ENCODE measurements around the gene HSPA1A.
"Not testable (repeated sequence)": the region's sequence is repeated elsewhere in the genome, so short reads cannot be mapped to it uniquely, and the experiment has no call there.

The HSPA1A gene

DNA sequence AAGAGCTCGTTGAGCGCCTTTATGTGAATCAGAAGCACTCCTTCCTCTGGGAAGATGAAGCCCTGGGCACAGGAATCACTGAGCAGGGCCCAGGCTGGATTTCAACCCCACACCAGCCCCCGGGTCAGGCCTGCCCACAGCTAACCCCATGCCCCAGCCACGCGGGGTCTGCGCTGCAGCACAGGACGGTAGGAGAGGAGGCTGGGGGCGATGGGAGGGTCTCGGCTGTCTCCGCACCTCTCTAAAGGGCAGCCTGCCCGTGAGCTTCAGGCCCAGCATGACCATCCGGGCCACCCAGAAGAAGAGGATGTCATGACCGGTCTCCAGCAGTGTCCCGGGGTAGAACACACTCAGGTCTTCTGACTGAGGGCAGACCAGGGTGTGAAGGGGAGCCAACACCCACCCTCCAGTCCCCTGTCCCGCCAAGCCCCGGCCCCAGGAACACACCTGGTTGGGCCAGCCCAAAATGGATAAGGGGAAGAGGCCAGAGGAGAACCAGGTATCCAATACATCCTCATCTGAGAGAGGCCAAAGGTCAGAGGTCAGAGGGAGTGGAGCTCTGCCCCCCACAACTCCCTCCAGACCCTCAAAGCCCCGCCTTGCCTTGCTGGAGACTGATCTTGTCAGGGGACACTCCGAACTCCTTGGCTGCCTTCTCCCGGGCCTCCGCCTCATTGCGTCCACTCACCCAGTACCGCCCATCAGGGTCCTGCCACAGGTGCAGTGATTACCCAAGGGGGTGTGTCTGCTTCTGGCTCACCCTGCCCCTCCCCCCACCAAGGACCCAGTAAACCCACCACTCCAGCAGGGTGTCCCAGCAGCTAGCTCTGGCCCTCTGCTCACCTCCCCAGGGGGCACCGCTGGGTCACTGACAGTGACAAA is 33.9 kb upstream of the HSPA1A start:
- no peak for DNase-seq (ENCODE audit: low read depth in 2 of 2)

- no peak for DNase-seq (ENCODE audit: low read depth in 2 of 2)
These were observed 33.1 kb upstream of the HSPA1A start for GRCh38 chr6:31782126-31782855.

GRCh38 chr6:31784098-31784925 is 31.0 kb upstream of the HSPA1A start:
- DNase-seq (ENCODE audit: low read depth in 2 of 2): no peak

GRCh38 chr6:31785475-31785874 is 29.9 kb upstream of the HSPA1A start:
- DNase-seq (ENCODE audit: low read depth in 2 of 2): no peak

DNA sequence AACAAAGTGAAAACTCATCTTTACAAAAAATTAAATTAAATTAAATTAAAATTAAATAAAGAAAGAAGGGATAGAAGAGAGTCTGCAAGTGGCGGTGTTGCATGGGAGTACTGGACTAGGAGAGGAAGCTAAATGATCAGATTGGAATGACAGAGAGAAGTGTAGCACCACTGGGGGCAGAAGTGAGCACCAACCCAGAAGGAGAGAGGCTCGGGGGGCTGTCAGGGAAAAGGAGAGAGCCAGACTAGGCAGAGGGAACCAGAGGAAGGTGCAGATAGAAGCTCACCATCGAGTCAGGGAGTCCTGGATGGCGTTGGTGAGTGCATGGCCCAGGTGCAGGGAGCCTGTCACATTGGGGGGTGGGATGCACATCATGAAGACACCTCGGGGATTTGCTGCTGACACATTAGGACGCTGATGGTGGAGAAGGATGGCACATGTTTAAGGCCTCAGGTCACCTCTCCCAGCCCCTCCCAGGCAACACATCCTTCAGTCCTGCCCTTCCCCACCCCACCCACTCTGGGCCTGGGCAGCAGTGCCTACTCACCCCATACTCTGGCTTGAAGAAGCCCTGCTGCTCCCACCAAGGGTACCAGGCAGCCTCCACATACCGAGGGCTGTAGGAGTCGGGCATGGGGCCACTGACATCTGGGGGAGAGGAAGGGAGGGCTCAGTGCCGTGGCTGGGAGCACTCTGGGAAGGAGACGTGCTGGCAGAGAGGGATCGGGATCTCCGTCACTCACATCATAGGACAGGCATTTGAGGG is 23.8 kb upstream of the HSPA1A start:
- no peak for DNase-seq (ENCODE audit: low read depth in 2 of 2)

DNA sequence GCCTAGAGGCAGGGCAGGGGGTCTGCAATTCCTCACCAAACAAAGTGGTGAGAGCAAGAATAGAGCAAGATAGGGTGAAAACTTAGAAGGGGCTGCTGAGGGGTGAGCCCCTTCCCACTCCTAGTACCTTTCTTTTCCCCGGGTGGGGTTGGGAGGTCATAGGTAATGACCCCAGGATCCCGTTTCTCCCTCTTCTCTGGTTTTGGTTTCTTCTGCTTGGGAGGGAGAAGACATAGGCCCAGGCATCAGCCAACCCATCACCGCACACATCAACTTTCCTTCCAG is 23.3 kb upstream of the HSPA1A start:
- DNase-seq (ENCODE audit: low read depth in 2 of 2): no peak

- DNase-seq (ENCODE audit: low read depth in 2 of 2): no peak
These were observed 22.6 kb upstream of the HSPA1A start for GRCh38 chr6:31792761-31793171.

- not testable (repeated sequence) for DNase-seq (ENCODE audit: low read depth in 2 of 2)
These were observed 21.5 kb upstream of the HSPA1A start for GRCh38 chr6:31793927-31794245.

GRCh38 chr6:31794294-31794865 is 21.0 kb upstream of the HSPA1A start:
- DNase-seq (ENCODE audit: low read depth in 2 of 2): no peak

DNA sequence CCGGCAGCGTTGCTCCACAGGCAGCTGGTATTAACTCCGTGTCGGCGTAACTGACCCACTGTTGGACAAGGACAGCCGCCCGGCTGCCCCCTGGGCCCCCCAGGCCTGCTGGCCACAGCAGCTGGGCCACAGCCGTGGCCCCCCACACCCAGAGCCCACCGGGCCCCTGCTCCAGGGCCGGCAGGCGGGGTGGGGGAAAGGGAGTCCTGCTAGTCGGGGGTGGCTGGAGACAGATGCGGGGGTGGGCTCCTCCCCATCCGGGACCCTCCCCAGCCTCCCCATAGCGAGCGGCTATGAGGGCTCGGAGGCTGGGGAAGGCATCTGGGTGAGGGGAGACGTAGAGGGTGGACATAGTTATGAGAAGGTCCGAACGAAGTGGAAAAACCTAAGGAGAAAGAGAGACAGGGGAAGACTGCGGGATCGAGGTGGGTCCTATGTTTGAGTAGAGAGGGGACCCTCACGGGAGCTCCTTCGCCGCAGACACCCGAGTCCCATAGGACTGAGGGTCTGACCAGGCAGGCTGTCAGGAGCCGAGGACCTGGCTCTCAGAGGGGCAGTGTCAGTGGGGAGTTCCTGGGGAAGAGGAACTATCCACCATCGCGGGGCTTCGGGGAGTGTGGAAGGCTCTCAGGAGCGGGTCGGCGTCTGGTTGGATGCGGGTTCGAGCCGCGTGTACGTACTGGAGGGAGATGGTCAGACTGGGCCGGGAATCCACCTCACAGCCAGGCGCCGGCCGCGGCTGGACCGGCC is 20.3 kb upstream of the HSPA1A start:
- no peak for DNase-seq (ENCODE audit: low read depth in 2 of 2)

DNA sequence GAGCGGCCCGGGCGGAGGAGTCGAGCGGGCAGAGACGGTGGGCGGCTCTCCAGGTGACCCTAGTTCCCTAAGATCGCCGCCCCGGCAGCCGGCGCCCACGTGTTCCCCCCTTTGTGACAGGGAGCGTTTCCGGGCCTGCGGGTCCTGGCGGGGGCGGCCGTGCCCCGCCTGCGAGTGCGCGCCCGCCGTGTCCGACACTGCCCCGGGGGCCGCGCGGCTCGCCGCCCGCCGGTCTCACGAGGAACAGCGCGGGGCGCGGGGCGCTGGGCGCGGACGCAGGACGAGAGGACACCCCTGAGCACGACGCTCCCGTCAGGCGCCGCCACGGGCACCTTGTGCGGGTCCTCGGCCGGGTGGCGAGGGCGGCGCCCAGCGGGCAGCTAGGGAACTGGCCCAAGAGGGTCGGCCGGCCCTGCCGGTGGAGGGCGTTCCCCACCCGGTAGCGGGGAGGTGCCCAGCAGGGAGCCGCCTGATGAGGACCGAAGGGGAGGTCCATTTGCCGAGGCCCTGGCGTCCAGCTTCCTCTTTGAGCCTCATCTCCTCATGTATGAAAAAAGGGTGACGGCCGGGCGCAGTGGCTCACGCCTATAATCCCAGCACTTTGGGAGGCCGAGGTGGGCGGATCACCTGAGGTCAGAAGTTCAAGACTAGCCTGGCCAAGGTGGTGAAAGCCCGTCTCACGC is 19.6 kb upstream of the HSPA1A start, which contains the start of gene VARS1:
Gene VARS1 (minus strand): TSS at position 137 of the 683 bp plus-strand sequence. CDS start 535 bp downstream, outside the sequence.
- peak; percentile 77 to 82 for DNase-seq (ENCODE audit: low read depth in 2 of 2)

DNA sequence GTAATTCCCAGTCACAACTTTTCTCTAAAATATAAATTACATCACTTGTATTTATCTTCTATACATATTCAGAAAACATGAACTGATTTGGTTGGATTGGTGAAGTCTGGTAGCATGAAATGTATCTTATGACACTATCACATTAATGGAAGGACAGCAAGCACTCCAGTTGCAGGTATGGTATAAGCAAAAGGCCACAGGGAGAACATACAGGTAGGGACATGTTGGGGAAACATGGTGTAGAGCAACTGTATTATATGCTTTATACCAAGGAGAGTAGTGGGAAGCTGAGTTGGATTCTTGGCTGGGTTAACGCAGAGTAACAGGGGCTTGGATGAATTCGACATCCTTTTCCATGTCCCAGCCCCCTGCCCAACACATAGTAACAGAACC is 18.4 kb upstream of the HSPA1A start:
- DNase-seq (ENCODE audit: low read depth in 2 of 2): no peak

DNA sequence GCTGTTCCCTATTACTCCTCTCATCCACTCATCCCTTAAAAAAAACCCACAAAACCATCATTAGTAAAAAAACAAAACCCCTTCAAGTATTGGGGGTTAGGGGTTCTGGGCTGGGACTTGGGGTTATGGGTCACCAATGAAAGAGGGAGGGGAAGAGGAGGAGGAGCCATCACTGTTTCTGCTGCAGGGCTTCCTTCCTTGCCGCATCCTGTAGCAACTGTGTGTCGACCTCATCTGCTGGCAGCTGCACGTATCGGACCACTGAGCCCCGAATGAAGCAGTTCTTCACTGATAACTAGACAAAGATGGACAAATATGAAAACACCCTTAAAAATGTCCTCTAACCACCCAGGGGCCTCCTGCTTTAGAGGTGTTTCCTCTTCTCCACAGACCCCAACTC is 17.8 kb upstream of the HSPA1A start:
- no peak for DNase-seq (ENCODE audit: low read depth in 2 of 2)

DNA sequence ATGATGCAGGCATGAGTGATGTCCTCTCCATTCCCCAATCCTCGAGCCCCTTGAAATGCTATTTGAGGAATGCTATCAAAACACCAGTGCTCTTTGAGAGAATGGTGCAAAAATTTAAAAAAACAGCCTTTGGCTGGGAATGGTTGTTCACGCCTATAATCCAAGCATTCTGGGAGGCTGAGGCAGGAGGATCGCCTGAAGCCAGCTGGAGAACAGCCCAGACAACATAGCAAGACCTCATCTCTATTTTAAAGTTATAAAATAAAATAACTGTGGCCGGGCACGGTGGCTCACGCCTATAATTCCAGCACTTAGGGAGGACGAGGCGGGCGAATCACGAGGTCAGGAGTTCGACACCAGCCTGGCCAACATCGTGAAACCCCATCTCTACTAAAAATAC is 15.6 kb upstream of the HSPA1A start:
- DNase-seq (ENCODE audit: low read depth in 2 of 2): no peak

GRCh38 chr6:31801031-31801927 is 14.1 kb upstream of the HSPA1A start:
- not testable (repeated sequence) for DNase-seq (ENCODE audit: low read depth in 2 of 2)

GRCh38 chr6:31805939-31806469 is 9.3 kb upstream of the HSPA1A start:
- no peak for DNase-seq (ENCODE audit: low read depth in 2 of 2)

DNA sequence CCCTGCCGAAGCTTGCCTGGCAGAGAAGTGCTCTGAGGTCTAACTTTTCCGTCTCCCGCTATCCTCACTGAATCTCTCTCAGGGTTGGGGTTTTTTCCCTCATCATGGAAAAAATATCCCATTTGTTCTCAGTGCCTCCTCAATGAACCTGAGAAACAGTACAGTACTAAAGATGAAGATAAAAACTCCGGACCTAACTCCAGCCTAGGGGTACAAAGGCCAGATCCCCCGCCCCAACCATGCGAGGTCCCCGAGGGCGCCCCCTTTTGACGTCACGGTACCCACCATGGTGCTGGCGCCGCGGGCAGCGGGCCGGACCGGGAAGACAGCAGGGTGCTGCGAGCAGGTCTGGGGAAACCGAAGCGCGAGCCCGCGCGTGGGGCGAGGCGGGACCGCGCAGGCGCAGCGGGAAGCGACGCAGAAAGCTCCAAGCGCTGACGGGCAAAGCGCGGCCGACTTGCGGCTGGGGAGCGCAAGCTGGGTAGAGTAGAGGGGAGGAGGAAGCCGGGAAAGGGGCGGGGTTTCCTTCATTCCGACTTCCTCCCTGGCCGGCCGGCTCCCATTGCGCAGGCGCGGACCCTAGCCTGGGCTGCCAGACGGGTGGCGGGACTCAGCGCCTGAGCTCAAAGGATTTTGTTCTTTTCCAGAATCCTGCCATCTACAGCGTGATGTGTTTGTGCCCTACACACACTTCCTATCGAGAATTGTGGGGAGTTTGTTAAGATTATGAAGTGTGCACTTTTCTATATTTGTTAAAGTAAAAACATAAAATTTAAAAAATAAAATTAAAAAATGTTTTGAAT is 8.7 kb upstream of the HSPA1A start, which contains the start of gene LSM2:
Gene LSM2 (minus strand): TSS at position 497 of the 803 bp plus-strand sequence. CDS start 209 bp downstream, at position 288.
- DNase-seq (ENCODE audit: low read depth in 2 of 2): peak; percentile 96 to 97

DNA sequence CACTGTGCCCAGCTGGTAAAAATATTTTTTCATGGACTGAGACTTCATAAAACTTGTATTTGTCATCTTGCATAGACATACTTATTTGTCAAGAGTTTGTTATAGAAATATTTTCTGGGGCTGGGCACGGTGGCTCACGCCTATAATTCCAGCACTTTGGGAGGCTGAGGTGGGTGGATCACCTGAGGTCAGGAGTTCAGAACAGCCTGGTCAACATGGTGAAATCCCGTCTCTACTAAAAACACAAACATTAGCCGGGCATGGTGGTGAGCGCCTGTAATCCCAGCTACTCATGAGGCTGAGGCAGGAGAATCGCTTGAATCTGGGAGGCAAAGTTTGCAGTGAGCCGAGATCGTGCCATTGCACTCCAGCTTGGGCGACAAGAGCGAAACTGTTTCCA is 6.7 kb upstream of the HSPA1A start:
- DNase-seq (ENCODE audit: low read depth in 2 of 2): not testable (repeated sequence)

All from stimulated activated CD4-positive, alpha-beta T cell treated with anti-CD3 and anti-CD28 coated beads, Interleukin-4, amount 100 ng/mL, for 48 hours (primary cell).